A549 (cell line): ENCODE data around the gene MX2.

ENCODE experiments used
- MAZ ChIP-seq: fragments of 150-350 bp; IDR thresholded peaks from 2 replicates; pipeline ENCODE4 v1.6.1; 2014; ENCODE audit warnings: antibody characterized with exemption, low read depth, low read length, borderline replicate concordance
- TFCP2L1 ChIP-seq: fragments of 250-450 bp; sonication (Bioruptor Pico); IDR thresholded peaks from 2 replicates; pipeline ENCODE4 v1.5.0; 2021; ENCODE audit warnings: mild to moderate bottlenecking
- TF ChIP-seq, protein P1 (sequence below): IDR thresholded peaks from 2 replicates; pipeline ENCODE4 v1.6.1; 2012
- TF ChIP-seq, protein P2 (sequence below): fragments of 450-650 bp; IDR thresholded peaks from 2 replicates; pipeline ENCODE4 v1.6.1; 2014; ENCODE audit warnings: antibody characterized with exemption

- TF ChIP-seq, protein P1, sequence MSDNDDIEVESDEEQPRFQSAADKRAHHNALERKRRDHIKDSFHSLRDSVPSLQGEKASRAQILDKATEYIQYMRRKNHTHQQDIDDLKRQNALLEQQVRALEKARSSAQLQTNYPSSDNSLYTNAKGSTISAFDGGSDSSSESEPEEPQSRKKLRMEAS: no peak
- TF ChIP-seq, protein P2, sequence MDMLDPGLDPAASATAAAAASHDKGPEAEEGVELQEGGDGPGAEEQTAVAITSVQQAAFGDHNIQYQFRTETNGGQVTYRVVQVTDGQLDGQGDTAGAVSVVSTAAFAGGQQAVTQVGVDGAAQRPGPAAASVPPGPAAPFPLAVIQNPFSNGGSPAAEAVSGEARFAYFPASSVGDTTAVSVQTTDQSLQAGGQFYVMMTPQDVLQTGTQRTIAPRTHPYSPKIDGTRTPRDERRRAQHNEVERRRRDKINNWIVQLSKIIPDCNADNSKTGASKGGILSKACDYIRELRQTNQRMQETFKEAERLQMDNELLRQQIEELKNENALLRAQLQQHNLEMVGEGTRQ: no peak
- TF ChIP-seq TFCP2L1 (no peak), MAZ (no peak)
Measured at GRCh38 chr21:41337515-41337914, 24.3 kb upstream of the MX2 start.
